Retinal pigment epithelial cell (primary cell): ENCODE data around the gene SLC13A5.

Experiments used
- DNase-seq: peaks from one replicate; pipeline ENCODE4 v3.0.0-alpha.2; 2010; ENCODE audit warnings: low read depth
- H3K4me3 ChIP-seq: 2 replicates; pipeline ENCODE4 v1.5.1; 2011; ENCODE audit warnings: mild to moderate bottlenecking, low read length, control low read depth, moderate library complexity
- CTCF ChIP-seq: conservative IDR thresholded peaks from 2 replicates; pipeline ENCODE4 v1.5.1; 2011; ENCODE audit warnings: low read depth, low read length, control low read depth, inconsistent platforms

Gene SLC13A5

GRCh38 chr17:6683730-6684459 lies 29.3 kb downstream of the SLC13A5 start:
- DNase-seq: no peak
- TF ChIP-seq CTCF: no peak
- H3K4me3 ChIP-seq: no peak overlapping the region

DNA sequence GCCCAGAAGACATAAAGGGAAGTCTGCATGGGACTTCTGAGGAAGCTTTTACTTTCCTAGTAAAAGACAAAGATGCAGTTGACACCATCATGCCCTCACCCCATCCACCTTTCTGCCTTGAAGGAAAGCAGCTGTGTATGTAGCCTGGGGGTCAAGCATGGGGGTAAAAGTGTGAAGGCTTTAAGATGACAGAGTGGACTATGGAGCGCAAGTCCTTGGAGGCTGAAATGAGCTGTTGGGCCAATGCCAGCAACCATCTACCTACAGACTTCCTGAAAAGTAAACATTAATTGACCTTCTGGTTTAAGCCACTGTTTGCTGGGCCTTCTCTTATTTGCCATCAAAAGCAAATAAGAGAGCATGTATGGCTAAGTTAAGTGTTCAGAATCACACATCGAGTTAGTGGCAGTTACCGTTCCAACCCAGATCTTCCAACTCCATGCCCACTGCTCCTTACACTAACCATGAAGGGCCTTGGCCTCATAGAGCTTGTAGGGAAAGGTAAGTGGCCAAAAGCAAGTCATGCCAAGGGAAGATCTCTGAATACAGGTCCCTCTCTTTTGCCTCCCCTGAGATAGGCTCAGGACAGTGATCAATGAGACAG lies 30.0 kb downstream of the SLC13A5 start:
- no peak for DNase-seq
- TF ChIP-seq CTCF: no peak
- no peak overlapping the region for H3K4me3 ChIP-seq

GRCh38 chr17:6682339-6682738 lies 30.8 kb downstream of the SLC13A5 start:
- DNase-seq: no peak
- no peak overlapping the region for H3K4me3 ChIP-seq
- TF ChIP-seq CTCF: no peak

- no peak for DNase-seq
- no peak overlapping the region for H3K4me3 ChIP-seq
- no peak for TF ChIP-seq CTCF
These were observed 31.5 kb downstream of the SLC13A5 start for GRCh38 chr17:6681671-6682070.

- H3K4me3 ChIP-seq: no peak overlapping the region
- no peak for DNase-seq
- no peak for TF ChIP-seq CTCF
These were observed 32.0 kb downstream of the SLC13A5 start for GRCh38 chr17:6681176-6681575.

- no peak overlapping the region for H3K4me3 ChIP-seq
- no peak for TF ChIP-seq CTCF
- no peak for DNase-seq
These were observed 33.9 kb downstream of the SLC13A5 start for GRCh38 chr17:6679241-6679640.

- no peak for TF ChIP-seq CTCF
- H3K4me3 ChIP-seq: no peak overlapping the region
- no peak for DNase-seq
These were observed 35.2 kb downstream of the SLC13A5 start for GRCh38 chr17:6677946-6678345.
